Activated CD4-positive, CD25-positive, alpha-beta regulatory T cell treated with anti-CD3 and anti-CD28 coated beads, Interleukin-2, amount 50 U/mL, for 72 hours (primary cell): ENCODE data around the gene SBK1.
"Not testable (repeated sequence)": the region's sequence is repeated elsewhere in the genome, so short reads cannot be mapped to it uniquely, and the experiment has no call there.

Experiments used
- DNase-seq: peaks from one replicate; pipeline ENCODE4 v3.0.0; 2021

The SBK1 gene

DNA sequence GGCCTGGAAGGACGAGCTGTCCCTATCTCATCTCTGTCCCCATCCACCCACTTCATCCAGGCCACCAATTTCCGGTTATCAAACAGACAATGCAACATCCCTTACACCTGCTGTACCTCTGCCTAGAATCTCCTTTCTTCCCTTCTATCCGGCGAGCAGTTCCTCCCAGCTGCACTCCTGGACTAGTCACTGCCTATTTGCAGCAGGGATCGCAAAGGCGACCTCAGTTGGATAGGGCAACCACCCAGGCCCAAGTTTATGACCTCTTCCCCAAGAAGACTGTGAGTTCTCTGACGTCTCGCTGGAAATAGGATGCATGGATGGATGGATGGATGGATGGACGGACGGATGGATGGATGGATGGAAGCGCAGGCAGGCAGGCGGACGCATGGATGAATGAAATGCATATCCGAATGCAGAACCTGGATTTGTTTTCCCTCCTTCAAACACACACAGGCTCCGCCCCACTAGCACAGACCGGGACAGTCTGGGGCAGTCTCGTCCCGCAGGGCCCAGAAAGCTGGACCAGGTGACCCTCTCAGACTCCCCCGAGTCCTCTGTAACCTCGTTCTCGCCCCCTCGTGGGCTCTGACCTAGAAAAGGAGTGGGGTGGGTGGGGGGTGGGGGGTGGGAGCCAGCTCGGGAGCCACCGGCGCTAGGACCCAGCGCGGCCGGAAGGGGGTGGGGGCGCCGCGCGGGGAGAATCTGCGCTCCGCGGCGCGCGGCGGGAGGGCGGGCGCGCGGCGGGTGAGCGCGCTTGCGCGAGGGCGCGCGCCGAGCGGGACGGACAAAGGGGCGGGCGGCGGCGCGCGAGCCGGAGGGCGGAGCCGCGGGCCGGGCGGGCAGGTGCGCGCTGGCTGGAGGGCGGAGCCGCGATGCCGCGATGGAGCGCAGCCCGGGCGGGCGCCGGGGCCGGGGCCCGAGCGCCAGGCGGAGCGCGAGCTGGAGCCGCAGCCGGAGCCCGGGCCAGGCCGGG is at the start of gene SBK1:
TSS of gene SBK1 (plus strand) at position 875 of the 976 bp plus-strand sequence. CDS start 24,867 bp downstream, outside the sequence.
- DNase-seq, result peak; percentile 83

DNA sequence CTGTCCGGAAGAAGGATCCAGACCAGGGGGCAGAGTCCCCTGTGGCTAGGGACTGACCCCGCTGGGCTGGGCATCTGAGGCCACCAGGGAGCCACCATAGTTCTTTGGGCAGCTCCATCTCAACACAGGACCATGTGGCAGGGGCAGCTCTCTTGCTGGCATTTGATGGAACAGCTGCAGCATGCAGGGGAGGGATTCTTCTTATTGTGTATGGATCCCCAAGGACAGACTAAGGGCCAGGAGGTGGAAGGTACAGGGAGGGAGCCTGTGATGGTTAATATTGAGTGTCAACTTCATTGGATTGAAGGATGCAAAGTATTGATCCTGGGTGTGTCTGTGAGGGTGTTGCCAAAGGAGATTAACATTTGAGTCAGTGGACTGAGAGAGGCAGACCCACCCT is 42.8 kb upstream of the SBK1 start:
- not testable (repeated sequence) for DNase-seq

DNA sequence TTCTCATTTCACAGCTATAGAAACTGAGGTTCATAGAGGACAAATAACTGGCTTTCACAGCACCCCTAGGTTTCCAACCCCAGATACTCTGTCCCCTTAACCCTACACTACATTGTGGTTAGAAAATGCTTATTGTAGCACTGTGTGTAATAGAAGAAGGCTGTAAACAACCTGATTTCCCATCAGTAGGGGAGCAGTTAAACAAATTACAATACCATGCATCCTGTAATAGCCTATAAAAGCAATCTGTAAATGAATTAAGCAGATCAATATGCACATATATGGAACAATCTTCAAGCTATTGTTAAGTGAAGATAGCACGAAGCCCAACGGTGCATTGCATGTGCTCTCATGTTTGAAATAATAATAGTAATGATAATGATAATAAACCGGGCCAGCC is 41.3 kb upstream of the SBK1 start:
- no peak for DNase-seq

DNA sequence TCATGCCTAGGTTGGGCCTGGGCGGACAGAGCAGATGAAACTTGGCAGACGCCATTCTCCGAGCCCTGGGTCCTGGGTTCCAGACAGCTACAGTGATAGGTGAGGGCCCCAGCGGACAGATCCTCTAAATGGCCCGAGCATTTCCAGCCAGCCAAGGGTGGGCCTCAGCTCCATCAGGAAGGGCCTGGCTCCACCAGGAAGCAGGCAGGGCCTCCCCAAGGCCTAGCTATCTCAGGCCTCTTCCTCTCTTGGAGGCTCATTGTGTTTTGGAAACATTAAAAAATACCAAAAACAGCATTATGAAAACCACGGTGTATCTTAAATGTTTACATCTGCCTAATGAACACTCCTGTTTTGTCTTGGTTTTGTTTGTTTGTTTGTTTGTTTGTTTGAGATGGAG is 38.2 kb upstream of the SBK1 start:
- no peak for DNase-seq

DNA sequence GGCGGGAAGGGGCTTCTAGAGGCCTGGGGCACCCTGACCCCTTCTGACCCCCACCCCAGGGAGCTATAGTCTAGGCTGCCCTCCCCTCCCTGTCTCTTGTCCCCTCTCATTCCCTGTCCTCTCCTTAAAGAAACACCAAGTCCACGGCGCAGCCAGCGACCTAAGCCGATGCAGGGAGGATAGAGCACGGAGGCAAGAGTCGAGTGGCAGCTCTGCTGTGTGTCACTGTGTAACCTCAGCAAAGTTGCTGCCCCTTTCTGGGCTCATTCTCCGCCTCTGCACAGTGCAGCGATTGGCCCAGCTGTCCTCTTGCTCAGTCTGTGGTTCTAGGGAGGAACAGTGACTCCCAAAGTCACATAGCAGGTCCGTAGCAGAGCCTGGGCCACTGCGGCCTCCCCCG is 36.5 kb upstream of the SBK1 start:
- no peak for DNase-seq

DNA sequence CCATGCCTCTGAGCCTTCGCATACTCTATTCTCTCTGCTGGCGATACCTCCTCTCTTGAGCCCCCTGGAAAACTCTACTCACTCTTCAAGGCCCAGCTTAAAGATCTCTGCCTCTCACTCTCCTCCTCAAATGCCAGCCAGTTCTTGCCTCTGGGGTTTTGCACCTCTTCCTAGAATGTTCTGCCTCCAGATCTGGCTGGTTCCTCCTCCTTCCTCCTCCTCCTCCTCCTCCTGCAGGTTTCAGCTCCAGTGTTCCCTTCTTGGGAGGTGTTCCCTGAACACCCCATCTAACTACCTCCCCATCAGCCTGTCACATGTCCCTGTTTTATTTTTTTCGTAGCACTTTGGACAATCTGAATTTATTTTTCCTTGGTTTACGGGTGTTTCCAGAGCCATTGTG is 35.1 kb upstream of the SBK1 start:
- DNase-seq, result no peak

DNA sequence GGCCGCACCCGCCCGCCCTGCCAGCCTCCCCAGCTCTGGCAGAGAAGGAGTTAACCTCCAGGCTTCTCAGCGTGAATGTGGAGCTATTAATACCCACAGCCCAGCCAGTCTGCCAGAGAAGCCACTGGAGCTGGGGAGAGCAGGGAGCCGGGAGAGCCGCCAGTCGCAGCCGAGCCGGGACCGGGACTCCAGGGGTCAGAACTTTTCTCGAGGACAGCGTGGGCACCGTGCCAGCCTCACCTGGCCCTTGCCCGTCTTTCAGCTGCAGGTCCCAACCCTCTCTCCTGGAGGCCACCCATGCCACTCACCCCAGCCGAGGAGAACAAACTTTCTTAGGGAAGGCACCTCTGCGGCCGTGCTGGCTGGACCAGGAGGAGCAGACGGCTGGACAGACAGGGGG is 33.8 kb upstream of the SBK1 start:
- DNase-seq, result no peak

DNA sequence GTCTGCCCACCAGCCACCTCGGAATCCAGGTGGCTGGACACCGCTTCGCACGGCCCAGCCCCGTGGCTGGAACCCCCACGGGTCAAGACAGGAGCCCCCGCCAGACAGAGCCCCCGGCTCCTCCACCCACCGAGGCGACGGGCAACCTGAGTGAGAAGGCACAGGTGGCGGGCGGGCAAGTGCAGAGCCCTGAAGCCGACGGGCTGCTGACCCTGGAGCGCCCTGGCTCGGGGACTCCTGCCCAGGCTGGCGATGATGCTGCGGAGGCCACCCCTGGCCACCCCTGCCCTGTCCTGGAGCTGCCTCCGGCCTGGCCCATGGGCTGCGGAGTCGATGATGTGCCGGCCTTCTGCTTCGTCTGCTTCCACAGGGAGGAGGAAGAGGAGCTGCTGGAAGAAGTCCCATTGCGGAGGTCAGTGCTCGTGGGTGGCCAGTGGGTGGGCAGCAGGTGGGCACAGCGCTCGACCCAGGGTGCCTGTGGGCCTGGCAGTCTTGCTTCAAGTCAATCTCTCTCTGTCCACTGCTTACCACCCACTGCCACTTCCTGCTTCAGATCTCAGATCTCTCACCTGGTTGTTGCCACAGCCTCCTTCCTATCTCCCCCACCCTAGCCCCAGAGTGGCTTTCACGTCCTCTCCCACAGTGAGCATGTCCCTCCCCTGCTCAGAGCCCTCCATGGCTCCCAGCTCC is 33.1 kb upstream of the SBK1 start:
- no peak for DNase-seq

DNA sequence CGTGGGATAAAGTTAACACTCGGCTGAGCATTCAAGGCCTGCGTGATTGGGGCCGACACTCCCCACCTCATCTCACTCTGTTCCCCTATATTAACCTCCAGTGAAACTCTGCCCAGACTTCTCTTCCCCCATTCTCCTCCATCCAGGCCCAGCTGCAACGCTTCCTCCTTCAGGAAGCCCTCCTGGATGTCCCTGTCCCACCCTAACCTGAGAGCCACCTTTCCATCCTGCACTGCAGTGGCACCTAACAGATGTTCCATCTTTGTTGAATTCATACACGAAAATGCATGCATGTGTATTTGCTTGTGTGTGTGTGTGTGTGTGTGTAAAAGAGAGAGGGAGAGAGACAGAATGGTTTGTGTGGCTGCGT is 32.6 kb upstream of the SBK1 start:
- no peak for DNase-seq

DNA sequence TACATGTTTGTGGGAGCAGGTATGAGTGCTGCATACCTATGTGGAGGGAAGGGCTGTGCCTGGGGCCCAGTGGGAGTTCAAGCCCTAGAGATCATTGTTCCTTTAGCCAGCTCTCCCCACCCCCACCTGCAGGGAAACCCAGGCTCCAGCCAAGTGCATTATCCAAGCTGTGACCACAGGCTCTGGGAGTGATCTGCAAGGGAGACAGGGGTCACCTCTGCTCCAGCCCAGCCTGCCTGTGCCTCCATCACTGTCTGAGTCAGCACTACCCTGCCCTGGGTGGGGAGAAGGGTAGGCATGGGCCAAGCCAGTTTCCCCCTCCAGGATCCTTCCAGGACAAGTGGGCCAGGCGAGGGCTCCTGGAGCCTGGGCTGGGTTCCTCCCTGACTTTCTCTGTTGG is 32.1 kb upstream of the SBK1 start:
- no peak for DNase-seq

DNA sequence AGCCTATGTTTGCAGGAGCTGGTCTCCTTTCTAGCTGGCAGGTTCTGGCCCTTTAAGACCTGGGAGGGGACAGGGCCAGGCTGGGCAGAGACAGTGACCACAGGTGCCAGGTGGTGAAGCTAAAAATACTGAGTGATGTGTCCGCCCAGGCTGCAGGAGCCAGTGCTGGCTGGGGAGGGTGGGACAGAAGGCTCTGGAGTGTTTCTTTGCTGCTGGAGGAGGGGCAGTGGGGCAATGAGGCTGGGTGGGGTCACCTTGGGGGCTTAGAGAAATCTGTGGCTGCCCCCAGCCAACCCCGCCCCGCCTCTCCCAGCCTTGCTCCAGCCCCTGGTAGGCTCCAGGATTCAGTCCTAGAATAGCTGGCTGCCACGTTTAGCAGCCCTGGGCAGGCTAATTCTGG is 30.4 kb upstream of the SBK1 start:
- DNase-seq, result no peak

DNA sequence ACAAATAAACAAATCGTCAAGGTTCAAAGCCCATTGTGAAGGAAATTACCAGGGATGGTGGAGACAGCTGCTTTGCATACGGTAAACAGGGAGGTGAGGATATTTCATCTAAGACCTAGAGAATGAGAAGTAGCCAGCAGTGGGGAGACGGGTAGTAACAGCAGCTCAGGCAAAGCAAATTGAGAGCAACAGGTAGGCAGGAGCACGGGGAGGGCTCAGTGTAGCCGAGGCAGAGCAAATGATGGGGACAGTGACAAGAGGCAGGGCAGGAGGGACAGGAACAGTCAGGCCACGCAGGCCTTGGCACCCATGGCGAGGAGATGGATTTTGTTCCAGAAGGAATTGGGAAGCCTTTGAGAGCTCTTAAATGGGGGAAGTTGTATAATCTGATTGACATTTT is 29.0 kb upstream of the SBK1 start:
- no peak for DNase-seq

DNA sequence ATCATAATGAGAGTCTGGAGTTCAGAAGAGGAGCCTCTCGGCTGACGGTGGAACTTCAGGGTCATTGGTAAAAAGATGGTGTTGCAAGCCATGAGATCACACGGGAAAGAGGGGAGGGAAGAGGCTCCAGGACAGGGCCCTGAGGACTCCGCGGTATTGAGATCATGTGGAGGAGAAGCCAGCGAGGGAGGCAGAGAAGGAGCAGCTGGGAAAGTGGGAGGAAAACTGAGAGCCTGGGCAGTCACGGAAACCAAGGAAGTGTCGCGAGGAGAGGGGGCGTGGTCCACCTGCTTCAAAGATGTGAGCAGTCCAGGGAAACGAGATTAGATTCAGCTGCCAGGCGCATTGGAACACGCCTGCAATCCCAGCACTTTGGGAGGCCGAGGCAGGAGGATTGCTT is 27.7 kb upstream of the SBK1 start:
- DNase-seq, result no peak

DNA sequence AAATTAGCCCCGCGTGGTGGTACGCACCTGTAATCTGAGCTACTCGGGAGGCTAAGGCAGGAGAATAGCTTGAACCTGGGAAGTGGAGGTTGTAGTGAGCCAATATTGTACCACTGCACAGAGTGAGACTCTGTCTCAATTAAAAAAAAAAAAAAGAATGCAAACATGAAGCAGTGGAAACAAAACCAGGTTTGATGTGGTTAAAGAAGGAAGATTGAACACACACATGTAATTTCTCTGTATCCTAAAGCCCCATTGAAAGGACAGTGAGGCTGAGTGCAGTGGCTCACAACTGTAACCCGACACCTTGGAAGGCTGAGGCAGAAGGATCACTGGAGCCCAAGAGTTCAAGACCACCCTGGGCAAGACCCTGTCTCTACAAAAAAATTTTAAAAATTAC is 26.5 kb upstream of the SBK1 start:
- DNase-seq, result no peak

DNA sequence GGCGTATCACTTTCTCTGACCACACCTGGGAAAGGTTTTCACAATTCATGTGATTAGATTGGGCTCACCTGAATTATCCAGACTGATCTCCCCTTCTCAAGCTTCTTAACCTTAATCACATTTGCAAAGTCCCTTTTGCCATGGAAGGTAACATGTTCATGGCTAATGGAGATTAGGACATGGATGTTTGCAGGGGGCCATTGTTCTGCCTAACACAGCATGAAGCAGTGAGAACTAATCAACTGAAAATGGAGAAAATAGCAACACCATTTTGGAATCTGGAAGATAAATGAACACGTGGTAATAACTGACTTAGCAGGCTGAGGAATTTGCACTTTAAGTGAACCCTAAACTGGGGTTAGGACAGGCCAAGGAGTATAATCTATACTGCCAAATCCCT is 25.0 kb upstream of the SBK1 start:
- DNase-seq, result no peak

DNA sequence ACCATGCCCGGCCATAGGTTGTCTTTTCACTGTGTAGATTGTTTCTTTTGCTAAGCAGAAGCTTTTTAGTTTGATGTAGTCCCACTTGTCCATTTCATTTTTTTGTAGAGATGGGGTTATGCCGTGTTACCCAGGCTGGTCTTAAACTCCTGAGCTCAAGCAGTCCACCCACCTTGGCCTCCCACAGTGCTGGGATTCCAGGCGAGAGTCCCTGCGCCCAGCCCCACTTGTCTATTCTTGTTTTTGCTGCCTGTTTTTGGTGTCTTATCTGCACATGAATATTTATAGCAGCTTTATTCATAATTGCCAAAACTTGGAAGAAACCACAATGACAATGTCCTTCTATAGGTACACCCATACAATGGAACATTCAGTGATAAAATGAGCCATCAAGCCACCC is 18.8 kb upstream of the SBK1 start:
- DNase-seq, result no peak

DNA sequence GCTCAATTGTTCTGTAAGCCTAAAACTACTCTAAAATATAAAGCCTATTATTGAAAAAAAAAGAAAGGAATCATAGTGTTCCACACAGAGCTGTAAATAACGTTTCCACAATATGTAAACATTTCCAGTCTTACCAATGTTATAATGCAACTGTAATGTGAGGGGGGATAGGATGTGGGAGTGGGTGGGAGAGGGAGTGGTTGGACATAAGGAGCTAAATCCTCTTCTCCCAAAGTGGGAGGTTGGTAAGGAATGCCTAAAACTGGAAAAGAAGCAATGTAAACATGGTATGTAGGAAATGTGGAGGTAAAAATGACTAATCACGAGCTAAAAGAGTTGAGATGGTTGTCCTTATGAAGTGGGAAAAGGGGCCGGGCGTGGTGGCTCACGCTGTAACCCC is 17.6 kb upstream of the SBK1 start:
- DNase-seq, result no peak

DNA sequence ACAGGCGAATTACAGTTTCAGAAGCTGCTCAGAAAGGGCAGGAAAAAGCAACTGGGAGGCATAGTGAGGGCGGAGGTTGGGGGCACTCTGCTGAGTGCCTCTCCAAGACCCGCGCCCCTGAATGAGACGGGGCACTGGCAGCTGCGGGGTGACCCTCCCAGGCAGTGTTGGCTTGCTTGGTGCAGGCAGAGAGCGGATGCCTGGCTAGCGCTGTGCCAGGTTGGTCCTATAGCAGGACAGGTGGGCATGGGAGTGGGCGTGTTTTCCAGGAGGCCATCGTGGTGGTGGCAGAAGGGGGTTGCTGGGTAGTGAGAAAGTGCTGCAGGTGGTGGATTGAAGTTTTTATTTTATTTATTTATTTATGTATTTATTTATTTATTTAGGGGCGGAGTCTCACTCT is 16.0 kb upstream of the SBK1 start:
- DNase-seq, result no peak

DNA sequence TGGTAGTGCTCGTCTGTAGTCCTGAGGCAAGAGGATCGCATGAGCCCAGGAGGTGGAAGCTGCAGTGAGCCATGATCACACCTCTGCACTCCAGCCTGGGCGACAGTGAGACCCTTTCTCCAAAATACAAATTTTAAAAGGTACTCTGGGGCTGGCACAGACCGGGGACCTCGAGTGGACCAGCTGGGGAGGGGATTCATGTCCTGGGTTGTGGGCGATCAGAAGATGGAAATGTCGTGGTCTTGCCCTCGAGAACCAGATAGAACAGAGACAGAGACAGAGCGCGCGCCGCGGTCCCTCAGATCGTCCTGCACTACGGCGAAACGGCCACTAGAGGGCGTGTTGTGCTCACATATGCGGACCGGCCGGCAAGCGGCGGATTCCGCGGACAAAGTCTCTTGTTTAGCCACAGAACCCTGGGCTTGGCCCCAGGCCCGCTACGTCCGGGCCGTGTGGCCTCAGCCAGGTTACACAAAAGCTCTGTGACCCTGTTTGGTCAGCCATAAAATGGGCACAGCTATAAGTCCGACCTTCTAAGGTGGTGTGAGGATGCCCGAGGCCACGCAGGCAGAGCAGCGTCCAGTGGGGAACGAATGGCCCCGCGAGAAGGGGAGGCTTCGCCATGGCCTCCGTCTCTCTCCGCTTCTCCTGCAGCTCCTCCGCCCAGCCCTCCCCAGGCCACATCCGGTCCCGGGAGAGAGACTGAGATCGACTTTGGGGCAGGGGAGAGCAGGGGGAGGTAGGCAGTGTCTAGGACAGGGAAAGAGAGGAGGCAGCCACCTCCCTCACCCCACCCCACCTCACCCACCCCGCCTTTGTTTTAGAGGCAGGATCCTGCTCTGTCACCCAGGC is 14.6 kb upstream of the SBK1 start:
- peak; percentile 89 for DNase-seq

DNA sequence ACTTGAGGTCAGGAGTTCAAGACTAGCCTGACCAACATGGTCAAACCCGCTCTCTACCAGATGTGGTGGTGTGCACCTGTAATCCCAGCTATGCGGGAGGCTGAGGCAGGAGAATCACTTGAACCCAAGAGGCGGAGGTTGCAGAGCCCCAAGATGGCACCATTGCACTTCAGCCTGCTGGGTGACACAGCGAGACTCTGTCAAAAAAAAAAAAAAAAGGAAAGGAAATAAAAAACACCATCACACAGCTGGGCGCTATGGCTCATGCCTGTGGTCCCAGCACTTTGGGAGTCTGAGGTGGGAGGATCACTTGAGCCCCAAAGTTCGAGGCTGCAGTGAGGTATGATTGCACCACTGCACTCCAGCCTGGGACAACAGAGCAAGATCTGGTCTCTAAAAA is 13.3 kb upstream of the SBK1 start:
- DNase-seq, result no peak

DNA sequence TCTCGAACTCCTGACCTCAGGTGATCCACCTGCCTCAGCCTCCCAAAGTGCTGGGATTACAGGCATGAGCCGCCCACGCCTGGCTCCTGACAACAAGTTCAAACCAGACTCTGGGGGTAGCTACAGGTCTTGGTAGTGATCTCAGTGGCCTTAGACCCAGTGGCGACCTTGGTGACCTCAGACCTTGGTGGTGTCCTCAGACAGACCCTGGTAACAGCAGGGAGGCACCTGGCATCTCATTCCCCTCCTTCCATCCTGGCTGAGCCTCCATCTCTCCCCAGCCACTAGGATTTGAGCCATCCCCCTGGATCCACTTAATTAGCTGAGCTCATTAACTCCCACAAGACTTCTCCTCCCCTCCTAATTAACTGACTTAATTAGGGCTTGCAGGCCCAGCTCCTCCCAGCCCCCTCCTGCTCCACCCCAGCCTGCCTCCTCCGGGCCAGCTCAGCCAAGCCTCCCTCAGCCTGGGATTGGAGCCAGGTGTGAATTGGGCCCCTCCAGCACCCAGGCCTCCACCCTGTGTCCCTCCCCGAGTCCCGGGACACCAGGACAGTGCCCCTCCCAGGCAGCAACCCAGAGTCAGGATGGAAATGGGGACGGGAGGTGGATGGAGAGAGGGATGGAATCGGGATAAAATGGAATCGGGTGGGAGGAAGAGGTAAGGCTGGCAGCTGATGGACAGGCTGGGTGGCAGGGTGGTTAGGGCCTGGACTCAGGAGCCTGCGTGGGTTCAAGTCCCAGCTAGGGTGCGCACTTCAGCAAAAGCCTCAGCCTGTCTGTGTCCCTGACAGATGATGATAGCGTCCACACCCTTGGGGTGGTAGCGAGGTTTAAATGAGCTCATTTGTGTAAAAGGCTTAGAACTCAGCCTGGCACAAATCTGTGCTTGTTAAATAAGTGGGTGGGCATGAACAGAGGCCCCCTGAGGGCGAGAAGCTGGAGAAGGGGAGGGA is 11.2 kb upstream of the SBK1 start:
- no peak for DNase-seq

DNA sequence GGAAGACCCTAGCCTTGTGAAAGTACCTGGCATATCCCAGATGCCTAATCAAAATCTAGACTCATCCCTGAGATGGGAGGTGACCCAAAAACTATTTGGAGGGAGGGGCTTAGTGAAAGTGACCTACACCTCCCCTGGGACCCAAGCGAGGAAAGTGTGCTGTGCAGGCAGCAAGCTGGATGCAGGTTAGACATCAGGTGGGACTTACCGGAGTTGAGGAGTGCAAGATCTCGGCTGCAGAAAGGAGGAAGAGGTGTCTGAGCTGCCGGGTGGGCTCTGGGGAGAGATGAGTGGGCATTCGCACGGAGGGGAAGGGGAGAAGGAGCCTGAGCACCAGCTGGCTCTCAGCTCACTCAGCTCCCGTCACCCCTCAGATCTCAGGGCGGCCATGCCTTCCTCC is 10.3 kb upstream of the SBK1 start:
- DNase-seq, result no peak
